ENCODE data around the gene EPHB4.

GRCh38 chr7:100802951-100803350, 24.4 kb downstream of the EPHB4 start:
- TF ChIP-seq CTCF (IDR thresholded peaks at IDR 0.05; ENCODE audit: low read length) (no peak), EZH2 (optimal IDR thresholded peaks at IDR 0.05; ENCODE audit: low read depth, low read length) (no peak)

All from MM.1S (cell line).